Endothelial cell (in vitro differentiated cells): ENCODE measurements around the gene METRNL. TPM values are rescaled to one million over a fixed set of nuclear protein-coding genes. Genes with fewer than 3 reads are reported as not detected.

Experiments used
- DNase-seq: peaks from one replicate; pipeline ENCODE4 v3.0.0; 2021; ENCODE audit warnings: low spot score
- H3K27ac Mint-ChIP-seq: one replicate; pipeline ENCODE4 v1.8.0; 2021; ENCODE audit warnings: mixed read lengths, inconsistent platforms; ENCODE audit not compliant: unreplicated experiment
- H3K27me3 Mint-ChIP-seq: one replicate; pipeline ENCODE4 v1.8.0; 2021; ENCODE audit warnings: mild to moderate bottlenecking, moderate library complexity, mixed read lengths, inconsistent platforms; ENCODE audit not compliant: unreplicated experiment
- H3K36me3 Mint-ChIP-seq: one replicate; pipeline ENCODE4 v1.8.0; 2021; ENCODE audit warnings: mild to moderate bottlenecking, low read depth, mixed read lengths, inconsistent platforms; ENCODE audit not compliant: unreplicated experiment
- H3K4me1 Mint-ChIP-seq: one replicate; pipeline ENCODE4 v1.8.0; 2021; ENCODE audit warnings: mild to moderate bottlenecking, mixed read lengths, inconsistent platforms; ENCODE audit not compliant: unreplicated experiment
- H3K4me3 Mint-ChIP-seq: one replicate; pipeline ENCODE4 v1.8.0; 2021; ENCODE audit warnings: mild to moderate bottlenecking, mixed read lengths, inconsistent platforms; ENCODE audit not compliant: unreplicated experiment
- H3K9me3 Mint-ChIP-seq: one replicate; pipeline ENCODE4 v1.8.0; 2021; ENCODE audit warnings: mixed read lengths, inconsistent platforms; ENCODE audit not compliant: unreplicated experiment
- total RNA-seq: library from RNA; stranded (reverse); fragmentation: NEBNext Ultra II Directional; extraction: Animal tissue kit (Norgen Biotek cat#: 25700); gene quantifications from one replicate; pipeline ENCODE4 v1.2.1, GENCODE V29; 2021; ENCODE audit not compliant: unreplicated experiment
- TF ChIP-seq, protein P1 (sequence below): fragments of 200-600 bp; sonication (generic); IDR thresholded peaks from one replicate; pipeline ENCODE4 v1.5.0; 2021; ENCODE audit warnings: antibody characterized with exemption; ENCODE audit not compliant: unreplicated experiment

METRNL gene
- total RNA-seq, 1 donor from 2014 or later, result 5.3 TPM

GRCh38 chr17:83069571-83069906, 9.9 kb upstream of the METRNL start:
- TF ChIP-seq, protein P1, sequence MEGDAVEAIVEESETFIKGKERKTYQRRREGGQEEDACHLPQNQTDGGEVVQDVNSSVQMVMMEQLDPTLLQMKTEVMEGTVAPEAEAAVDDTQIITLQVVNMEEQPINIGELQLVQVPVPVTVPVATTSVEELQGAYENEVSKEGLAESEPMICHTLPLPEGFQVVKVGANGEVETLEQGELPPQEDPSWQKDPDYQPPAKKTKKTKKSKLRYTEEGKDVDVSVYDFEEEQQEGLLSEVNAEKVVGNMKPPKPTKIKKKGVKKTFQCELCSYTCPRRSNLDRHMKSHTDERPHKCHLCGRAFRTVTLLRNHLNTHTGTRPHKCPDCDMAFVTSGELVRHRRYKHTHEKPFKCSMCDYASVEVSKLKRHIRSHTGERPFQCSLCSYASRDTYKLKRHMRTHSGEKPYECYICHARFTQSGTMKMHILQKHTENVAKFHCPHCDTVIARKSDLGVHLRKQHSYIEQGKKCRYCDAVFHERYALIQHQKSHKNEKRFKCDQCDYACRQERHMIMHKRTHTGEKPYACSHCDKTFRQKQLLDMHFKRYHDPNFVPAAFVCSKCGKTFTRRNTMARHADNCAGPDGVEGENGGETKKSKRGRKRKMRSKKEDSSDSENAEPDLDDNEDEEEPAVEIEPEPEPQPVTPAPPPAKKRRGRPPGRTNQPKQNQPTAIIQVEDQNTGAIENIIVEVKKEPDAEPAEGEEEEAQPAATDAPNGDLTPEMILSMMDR, result no peak
- H3K4me3 Mint-ChIP-seq, result no peak overlapping the region
- peak overlapping the region; percentile 24 for H3K27ac Mint-ChIP-seq
- no peak for DNase-seq
- H3K9me3 Mint-ChIP-seq, result no peaks in the 10 kb centered on the region
- H3K36me3 Mint-ChIP-seq, result no peaks in the 10 kb centered on the region
- H3K4me1 Mint-ChIP-seq, result peaks cover 8% of the 10 kb centered on the region
- peaks cover 9% of the 10 kb centered on the region for H3K27me3 Mint-ChIP-seq

DNA sequence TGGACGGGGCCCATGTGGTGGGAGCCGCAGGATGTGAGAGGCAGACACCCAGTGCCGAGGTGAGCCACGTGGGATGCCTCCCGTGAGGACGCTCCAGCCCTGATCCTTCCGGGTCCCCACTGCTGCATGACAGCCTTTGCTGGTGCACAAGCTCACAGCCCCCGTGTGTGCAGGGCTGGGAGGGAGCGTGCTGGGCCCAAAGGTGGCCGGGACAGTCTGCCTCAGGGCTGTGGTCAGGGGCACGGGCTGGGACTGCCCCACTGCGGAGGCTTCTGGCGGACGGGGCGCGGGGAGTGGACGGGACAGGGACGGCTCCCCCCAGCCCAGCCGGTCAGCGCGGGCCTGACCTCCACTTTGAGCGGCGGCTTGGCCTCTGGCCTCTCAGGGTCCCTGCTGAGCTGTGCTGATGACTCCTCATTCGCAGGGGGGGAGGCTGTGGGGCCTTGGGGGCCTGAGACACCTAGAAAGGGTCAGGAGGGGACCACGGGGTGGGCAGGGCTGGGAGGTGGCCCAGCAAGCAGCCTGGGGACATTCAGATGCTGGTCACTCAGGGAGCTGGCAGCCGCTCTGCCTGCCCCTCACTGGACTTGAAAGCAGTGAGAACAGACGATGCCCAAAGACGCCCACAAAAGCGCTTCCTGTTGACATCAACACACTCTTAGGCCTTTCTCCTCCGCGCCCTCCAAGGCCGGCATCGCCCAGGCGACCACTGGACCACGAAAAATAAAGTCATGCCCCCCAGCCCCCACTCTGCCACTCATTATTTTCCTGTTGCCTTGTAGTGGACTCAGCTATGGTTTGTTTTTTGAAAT, 9.3 kb upstream of the METRNL start:
- Mint-ChIP-seq H3K4me1 (peaks cover 8% of the 10 kb centered on the region), H3K9me3 (no peaks in the 10 kb centered on the region), H3K27ac (no peak overlapping the region), H3K4me3 (no peak overlapping the region), H3K36me3 (no peaks in the 10 kb centered on the region), H3K27me3 (peaks cover 7% of the 10 kb centered on the region)
- no peak for DNase-seq
- TF ChIP-seq, protein P1, result no peak

DNA sequence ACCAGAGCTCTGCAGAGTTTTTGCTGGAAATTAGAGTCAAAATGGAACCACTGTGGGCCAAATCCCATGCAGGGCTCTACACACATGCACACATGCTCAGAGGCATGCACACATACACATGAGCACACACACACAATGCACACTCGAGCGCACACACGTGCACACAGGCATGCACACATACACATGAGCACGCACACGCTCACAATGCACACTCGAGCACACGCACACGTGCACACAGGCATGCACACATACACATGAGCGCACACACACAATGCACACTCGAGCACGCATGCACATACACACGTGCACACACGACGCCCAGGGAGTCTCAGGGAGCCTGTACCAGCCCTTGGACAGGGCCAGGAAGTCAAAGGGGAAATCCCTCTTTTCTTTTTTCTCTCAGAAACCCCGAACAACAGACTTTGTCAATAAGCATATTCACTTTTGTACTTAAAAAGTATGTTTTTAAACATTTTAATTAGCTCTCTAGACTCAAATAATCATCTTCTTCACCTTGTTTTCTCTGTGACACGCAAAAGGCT, 8.5 kb upstream of the METRNL start:
- Mint-ChIP-seq H3K36me3 (no peaks in the 10 kb centered on the region), H3K27ac (no peak overlapping the region), H3K4me1 (peaks cover 8% of the 10 kb centered on the region), H3K27me3 (peaks cover 7% of the 10 kb centered on the region), H3K9me3 (no peaks in the 10 kb centered on the region), H3K4me3 (no peak overlapping the region)
- no peak for DNase-seq
- TF ChIP-seq, protein P1, result no peak

DNA sequence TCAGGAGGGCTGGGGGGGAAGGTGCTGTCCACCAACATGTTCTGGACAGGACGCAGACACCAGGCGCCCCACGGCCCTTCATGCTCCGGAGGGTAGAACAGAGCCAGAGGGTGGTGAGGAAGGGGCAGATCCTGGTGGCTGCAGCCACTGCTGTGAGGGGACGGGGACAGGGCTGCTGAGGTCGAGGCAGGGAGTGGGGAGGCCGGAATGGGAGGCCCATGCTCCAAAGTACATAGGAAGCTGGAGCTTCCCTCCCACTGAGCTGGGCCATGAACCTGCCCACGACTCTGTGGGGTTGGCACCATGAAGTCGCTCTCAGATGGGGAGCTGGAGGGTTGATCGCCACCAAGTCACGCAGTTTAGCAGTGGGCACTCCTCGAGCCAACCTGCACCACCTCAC, 8.0 kb upstream of the METRNL start:
- Mint-ChIP-seq H3K4me3 (no peak overlapping the region), H3K27ac (no peak overlapping the region), H3K36me3 (no peaks in the 10 kb centered on the region), H3K4me1 (peaks cover 8% of the 10 kb centered on the region), H3K27me3 (peaks cover 7% of the 10 kb centered on the region), H3K9me3 (no peaks in the 10 kb centered on the region)
- no peak for DNase-seq
- TF ChIP-seq, protein P1, result no peak

- Mint-ChIP-seq H3K27ac (no peak overlapping the region), H3K9me3 (no peaks in the 10 kb centered on the region)
- TF ChIP-seq, protein P1, result no peak
Observed at GRCh38 chr17:83071966-83072562, 7.3 kb upstream of the METRNL start.

More at GRCh38 chr17:83071966-83072562, 7.3 kb upstream of the METRNL start:
- H3K4me1 Mint-ChIP-seq, result peaks cover 8% of the 10 kb centered on the region
- DNase-seq, result no peak
- no peaks in the 10 kb centered on the region for H3K36me3 Mint-ChIP-seq
- no peak overlapping the region for H3K4me3 Mint-ChIP-seq
- H3K27me3 Mint-ChIP-seq, result peaks cover 7% of the 10 kb centered on the region
